Calu3 (cell line): ENCODE results near the gene BUD31. TPM values are rescaled to one million over a fixed set of nuclear protein-coding genes. Genes with fewer than 3 reads are reported as not detected.

Experiments
- BruUV-seq: library from RNA; stranded (reverse); fragments of 400-500 nt; replicated peaks from 2 replicates; lab custom pipeline; 2021; lab: Mats Ljungman, UMichigan
- CTCF ChIA-PET: fragments of 300-600 bp; sonication (Branson Sonifier 250); formaldehyde crosslinking; loops from one replicate; lab custom pipeline; 2022; ENCODE audit warnings: antibody characterized with exemption; lab: Charles Lee
- DNase-seq: peaks from one replicate; pipeline ENCODE4 v3.0.0; 2022
- H3K27ac Mint-ChIP-seq: one replicate; pipeline ENCODE4 v1.8.0; 2022; ENCODE audit warnings: mixed read lengths; ENCODE audit not compliant: unreplicated experiment
- H3K27me3 Mint-ChIP-seq: one replicate; pipeline ENCODE4 v1.8.0; 2022; ENCODE audit warnings: mixed read lengths; ENCODE audit not compliant: unreplicated experiment
- H3K36me3 Mint-ChIP-seq: one replicate; pipeline ENCODE4 v1.8.0; 2022; ENCODE audit warnings: mild to moderate bottlenecking, moderate library complexity, mixed read lengths; ENCODE audit not compliant: insufficient read depth, unreplicated experiment
- H3K4me1 Mint-ChIP-seq: one replicate; pipeline ENCODE4 v1.8.0; 2022; ENCODE audit warnings: mild to moderate bottlenecking, low read depth, mixed read lengths; ENCODE audit not compliant: unreplicated experiment
- H3K4me3 Mint-ChIP-seq: one replicate; pipeline ENCODE4 v1.8.0; 2022; ENCODE audit warnings: mild to moderate bottlenecking, low read depth, moderate library complexity, mixed read lengths; ENCODE audit not compliant: unreplicated experiment
- H3K9me3 Mint-ChIP-seq: one replicate; pipeline ENCODE4 v1.8.0; 2022; ENCODE audit warnings: low read depth, mixed read lengths; ENCODE audit not compliant: unreplicated experiment
- intact Hi-C: fragments of 100-400 bp; cut with micrococcal nuclease; formaldehyde crosslinking; loops from one replicate; pipeline ENCODE4 v1.10.0; 2022; ENCODE audit not compliant: unreplicated experiment
- total RNA-seq: library from RNA; stranded (reverse); gene quantifications from 2 replicates; pipeline ENCODE4 v1.2.3, GENCODE V29; 2022
- TF ChIP-seq, protein P1 (sequence below): fragments of 200-600 bp; IDR thresholded peaks from one replicate; pipeline ENCODE4 v1.8.0; 2022; ENCODE audit warnings: antibody characterized with exemption; ENCODE audit not compliant: unreplicated experiment

Gene BUD31
- total RNA-seq, 1 experiment from 2014 or later = 82.7 TPM

DNA sequence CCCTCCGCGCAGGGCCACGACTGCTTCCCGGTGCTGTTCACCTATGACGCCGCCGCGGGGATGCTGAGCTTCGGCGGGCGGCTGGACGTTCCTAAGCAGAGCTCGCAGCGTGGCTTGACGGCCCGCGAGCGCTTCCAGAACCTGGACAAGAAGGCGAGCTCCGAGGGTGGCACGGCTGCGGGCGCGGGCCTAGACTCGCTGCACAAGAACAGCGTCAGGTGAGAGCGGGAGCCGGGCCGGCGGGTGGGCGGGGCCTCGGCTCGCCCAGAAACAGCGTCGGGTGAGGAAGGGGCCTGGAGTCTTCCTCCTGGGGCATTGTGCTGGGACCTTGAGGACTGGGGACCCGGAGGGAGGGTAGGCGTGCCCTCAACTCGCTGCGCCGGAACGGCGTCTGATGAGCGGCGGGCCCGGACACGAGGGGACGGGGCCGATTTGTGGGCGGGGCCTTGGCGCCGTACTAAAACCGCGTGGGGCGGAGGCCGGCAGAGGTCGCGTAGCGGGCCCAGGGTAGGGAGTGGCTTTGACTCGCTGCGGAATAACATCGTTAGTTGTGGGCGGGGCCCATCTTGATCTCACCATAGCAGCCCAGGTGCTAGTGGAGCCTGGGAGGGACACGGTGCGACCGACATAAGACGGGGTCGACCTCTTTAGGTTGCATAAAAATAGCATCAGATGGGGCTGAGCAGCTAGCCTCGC, 16.0 kb upstream of the BUD31 start:
- no TSS peak for BruUV-seq
- no peaks in the 10 kb centered on the region for H3K9me3 Mint-ChIP-seq
- no peaks in the 10 kb centered on the region for H3K27me3 Mint-ChIP-seq
- H3K27ac Mint-ChIP-seq = no peak overlapping the region
- intact Hi-C loops = no loop called here
- TF ChIP-seq, protein P1, sequence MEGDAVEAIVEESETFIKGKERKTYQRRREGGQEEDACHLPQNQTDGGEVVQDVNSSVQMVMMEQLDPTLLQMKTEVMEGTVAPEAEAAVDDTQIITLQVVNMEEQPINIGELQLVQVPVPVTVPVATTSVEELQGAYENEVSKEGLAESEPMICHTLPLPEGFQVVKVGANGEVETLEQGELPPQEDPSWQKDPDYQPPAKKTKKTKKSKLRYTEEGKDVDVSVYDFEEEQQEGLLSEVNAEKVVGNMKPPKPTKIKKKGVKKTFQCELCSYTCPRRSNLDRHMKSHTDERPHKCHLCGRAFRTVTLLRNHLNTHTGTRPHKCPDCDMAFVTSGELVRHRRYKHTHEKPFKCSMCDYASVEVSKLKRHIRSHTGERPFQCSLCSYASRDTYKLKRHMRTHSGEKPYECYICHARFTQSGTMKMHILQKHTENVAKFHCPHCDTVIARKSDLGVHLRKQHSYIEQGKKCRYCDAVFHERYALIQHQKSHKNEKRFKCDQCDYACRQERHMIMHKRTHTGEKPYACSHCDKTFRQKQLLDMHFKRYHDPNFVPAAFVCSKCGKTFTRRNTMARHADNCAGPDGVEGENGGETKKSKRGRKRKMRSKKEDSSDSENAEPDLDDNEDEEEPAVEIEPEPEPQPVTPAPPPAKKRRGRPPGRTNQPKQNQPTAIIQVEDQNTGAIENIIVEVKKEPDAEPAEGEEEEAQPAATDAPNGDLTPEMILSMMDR = no peak
- no peaks in the 10 kb centered on the region for H3K4me1 Mint-ChIP-seq
- no peak overlapping the region for H3K4me3 Mint-ChIP-seq
- CTCF ChIA-PET = no interaction called here
- H3K36me3 Mint-ChIP-seq = peaks cover 64% of the 10 kb centered on the region
- DNase-seq = no peak

DNA sequence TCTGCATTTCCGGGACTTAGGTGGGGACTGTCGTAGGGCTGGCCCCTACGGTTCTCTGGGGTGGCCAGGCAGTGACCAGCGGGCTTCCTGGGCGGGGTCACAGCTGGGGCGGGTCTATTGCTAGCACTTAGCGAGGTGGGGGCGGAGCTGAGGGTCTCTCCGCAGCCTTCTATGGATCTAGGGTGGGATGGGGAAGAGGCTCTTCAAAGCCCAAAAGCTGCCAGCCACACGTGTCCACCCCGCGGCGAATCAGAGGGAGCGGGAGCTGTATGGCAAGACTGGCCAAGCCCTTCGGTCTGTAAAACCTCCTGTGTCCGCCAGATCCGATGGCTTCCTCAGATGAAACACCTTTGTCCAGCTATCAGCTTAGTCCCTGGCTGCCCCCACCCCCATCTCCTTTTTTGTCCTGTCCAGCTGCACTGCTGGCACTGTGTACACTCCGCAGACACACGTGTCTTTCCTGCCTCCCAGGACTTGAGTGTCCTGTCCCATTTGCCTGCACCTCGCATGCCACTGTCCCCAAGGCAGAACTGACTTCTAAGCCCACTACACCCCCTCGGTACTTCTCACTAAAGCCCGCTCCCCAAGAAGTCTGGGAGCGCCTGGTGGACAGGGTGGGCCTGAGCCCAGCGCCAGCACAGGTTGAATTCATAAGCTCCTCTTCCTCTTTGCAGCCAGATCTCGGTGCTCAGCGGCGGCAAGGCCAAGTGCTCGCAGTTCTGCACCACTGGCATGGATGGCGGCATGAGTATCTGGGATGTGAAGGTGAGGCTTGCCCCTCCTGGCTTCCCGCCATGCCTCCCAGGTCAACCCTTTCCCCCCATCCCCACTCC, 15.2 kb upstream of the BUD31 start:
- peaks cover 64% of the 10 kb centered on the region for H3K36me3 Mint-ChIP-seq

DNA sequence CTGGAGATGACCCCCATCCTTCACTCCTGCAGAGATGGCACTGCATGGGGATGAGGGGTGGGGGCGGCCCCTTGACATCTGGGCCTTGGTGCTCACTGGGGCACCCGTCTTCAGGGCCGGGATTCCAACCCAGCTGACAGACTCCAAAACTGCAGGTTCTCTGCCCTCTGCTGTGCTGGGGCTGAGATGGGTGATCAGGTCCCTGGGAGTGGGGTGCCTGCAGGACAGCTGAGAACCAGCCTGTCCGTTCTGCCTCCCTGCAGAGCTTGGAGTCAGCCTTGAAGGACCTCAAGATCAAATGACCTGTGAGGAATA, 14.6 kb upstream of the BUD31 start:
- intact Hi-C loops = no loop called here
- H3K4me1 Mint-ChIP-seq = peaks cover 7% of the 10 kb centered on the region
- BruUV-seq = no TSS peak
- peaks cover 68% of the 10 kb centered on the region for H3K36me3 Mint-ChIP-seq
- H3K9me3 Mint-ChIP-seq = no peaks in the 10 kb centered on the region
- DNase-seq = no peak
- no peak overlapping the region for H3K4me3 Mint-ChIP-seq
- TF ChIP-seq, protein P1 = no peak
- H3K27me3 Mint-ChIP-seq = no peaks in the 10 kb centered on the region
- no peak overlapping the region for H3K27ac Mint-ChIP-seq
- CTCF ChIA-PET = no interaction called here

More for the DNA sequence above, 15.2 kb upstream of the BUD31 start:
- CTCF ChIA-PET = no interaction called here
- H3K27me3 Mint-ChIP-seq = no peaks in the 10 kb centered on the region
- no TSS peak for BruUV-seq
- H3K4me1 Mint-ChIP-seq = peaks cover 2% of the 10 kb centered on the region
- no peak for DNase-seq
- H3K27ac Mint-ChIP-seq = no peak overlapping the region
- intact Hi-C loops = no loop called here
- TF ChIP-seq, protein P1 = no peak
- no peak overlapping the region for H3K4me3 Mint-ChIP-seq
- H3K9me3 Mint-ChIP-seq = no peaks in the 10 kb centered on the region

DNA sequence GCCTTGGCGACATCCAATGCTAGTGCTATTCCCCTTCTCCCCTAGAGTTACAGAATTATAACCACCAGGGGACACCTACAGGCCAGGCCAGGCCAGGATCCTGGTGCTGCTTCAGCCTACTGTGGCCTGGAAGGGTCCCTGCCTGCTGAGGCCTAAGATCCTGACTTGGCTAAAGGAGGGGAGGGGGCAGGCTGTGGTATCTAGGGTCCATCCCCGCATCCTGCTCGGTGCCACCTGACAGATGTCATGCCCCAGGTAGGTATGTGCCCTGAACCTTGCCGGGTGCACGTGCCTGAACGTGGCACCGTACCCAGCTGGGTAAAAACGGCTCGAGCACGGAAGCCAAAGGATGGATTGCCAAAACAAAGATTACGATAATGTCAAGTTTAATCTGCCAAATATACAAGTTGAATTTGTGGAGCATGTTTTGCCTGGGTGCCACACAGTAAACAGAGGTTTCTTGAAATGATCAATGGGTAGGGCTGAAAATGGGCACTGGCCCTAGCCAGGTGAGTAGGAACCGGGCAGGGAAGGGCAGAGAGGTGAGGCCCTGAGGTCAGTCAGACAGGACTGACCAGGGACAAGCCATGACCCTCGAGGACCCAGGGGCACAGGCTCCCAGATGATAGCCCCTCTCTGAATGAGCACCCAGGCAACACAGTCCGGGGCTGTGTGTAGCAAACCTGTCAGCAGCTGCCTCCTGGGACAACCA, 13.0 kb upstream of the BUD31 start:
- BruUV-seq = TSS peak; percentile 95
- H3K27ac Mint-ChIP-seq = no peak overlapping the region
- no peak for DNase-seq
- no peak overlapping the region for H3K4me3 Mint-ChIP-seq
- TF ChIP-seq, protein P1 = no peak
- peaks cover 8% of the 10 kb centered on the region for H3K4me1 Mint-ChIP-seq
- intact Hi-C loops = no loop called here
- no peaks in the 10 kb centered on the region for H3K27me3 Mint-ChIP-seq
- no peaks in the 10 kb centered on the region for H3K9me3 Mint-ChIP-seq
- CTCF ChIA-PET = no interaction called here
- H3K36me3 Mint-ChIP-seq = peaks cover 76% of the 10 kb centered on the region
